Gastroesophageal sphincter (tissue), 3 donors: Measurements from ENCODE around the gene DHDH.

Experiments
- EP300 ChIP-seq: sonication (generic); formaldehyde crosslinking; IDR thresholded peaks from one replicate; pipeline ENCODE4 v1.6.1; 2017; ENCODE audit warnings: antibody characterized with exemption, mild to moderate bottlenecking
- POLR2A ChIP-seq, 2 donors: fragments of 450-650 bp; IDR thresholded peaks; one replicate each; pipeline ENCODE4 v1.6.1; 2017; ENCODE audit warnings: antibody characterized with exemption in 2 of 2, mild to moderate bottlenecking in 2 of 2, moderate library complexity in 1 of 2
- POLR2AphosphoS5 ChIP-seq: sonication (generic); formaldehyde crosslinking; IDR thresholded peaks from one replicate; pipeline ENCODE4 v1.6.1; 2017; ENCODE audit warnings: antibody characterized with exemption
- TF ChIP-seq, protein P1 (sequence below), 4 experiments: fragments of 200-600 bp in 2 of 4; fragments of 450-650 bp in 2 of 4; sonication (generic) in 1 of 4; IDR thresholded peaks; one replicate each; pipeline ENCODE4 v1.5.1; 2017 to 2019; ENCODE audit warnings: antibody characterized with exemption in 4 of 4, mild to moderate bottlenecking in 2 of 4, moderate library complexity in 2 of 4

DNA sequence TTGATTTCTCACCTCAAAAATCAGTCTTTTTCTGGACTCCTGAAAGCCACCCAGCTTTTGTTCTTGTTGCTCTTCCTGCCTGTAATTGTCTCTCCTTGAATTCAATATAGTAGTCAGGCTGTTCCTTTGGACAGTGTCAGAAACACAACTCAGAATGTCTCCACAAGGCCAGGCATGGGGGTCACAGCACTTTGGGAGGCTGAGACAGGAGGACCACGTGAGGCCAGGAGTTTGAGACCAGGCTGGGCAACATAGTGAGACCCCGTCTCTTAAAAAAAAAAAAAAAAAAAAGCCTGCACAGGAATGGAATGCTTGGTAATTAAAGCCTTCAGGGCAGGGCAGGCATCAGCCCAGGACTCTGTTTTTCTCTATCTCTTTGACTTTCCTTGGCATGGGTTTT lies 12.3 kb downstream of the DHDH start:
- TF ChIP-seq, protein P1, sequence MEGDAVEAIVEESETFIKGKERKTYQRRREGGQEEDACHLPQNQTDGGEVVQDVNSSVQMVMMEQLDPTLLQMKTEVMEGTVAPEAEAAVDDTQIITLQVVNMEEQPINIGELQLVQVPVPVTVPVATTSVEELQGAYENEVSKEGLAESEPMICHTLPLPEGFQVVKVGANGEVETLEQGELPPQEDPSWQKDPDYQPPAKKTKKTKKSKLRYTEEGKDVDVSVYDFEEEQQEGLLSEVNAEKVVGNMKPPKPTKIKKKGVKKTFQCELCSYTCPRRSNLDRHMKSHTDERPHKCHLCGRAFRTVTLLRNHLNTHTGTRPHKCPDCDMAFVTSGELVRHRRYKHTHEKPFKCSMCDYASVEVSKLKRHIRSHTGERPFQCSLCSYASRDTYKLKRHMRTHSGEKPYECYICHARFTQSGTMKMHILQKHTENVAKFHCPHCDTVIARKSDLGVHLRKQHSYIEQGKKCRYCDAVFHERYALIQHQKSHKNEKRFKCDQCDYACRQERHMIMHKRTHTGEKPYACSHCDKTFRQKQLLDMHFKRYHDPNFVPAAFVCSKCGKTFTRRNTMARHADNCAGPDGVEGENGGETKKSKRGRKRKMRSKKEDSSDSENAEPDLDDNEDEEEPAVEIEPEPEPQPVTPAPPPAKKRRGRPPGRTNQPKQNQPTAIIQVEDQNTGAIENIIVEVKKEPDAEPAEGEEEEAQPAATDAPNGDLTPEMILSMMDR (IDR thresholded peaks at IDR 0.05) = no peak
- TF ChIP-seq POLR2A (IDR thresholded peaks at IDR 0.05) = no peak
- no peak for TF ChIP-seq EP300
- TF ChIP-seq POLR2AphosphoS5 = no peak
